GM18505 (cell line): ENCODE measurements around the gene MMP24OS.
A peak's percentile ranks its signal among the peaks of the same experiment; 100 is the strongest.

Source experiments
- ATAC-seq: cut with Tn5 transposase; IDR thresholded peaks from one replicate; pipeline ENCODE4 v1.9.1; 2021; ENCODE audit not compliant: unreplicated experiment
- POLR2A ChIP-seq: IDR thresholded peaks from 4 replicates; pipeline ENCODE4 v1.6.1; 2011; ENCODE audit warnings: borderline replicate concordance; ENCODE audit not compliant: insufficient read depth, insufficient read length; ENCODE audit errors: extremely low read depth

The MMP24OS gene

DNA sequence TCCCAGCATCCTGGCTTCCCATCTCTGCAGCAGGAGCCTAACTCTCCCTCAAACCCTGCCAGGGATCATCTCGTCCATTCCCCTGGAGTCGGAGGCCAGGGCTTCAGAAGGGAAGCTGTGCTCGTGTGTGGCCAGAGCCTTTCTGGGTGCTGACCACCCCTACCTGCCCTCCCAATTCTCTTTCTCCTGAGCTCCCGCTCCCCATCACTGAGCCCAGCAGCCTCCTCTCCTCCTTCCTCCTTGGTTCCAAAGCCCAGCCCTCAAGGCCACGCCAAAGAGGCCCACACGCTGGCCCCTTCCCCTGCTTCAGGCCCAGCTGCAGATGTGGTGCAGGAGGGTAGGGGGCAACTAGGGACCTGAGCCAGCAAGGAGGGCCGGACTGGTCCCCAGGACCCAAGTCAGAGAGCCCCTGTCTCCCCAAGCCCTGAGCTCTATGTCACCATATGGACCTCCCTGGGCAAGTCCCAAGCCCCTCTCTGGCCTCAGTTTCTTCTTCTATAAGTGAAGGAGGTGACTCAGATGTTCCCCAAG, 13.0 kb upstream of the MMP24OS start:
- no peak for TF ChIP-seq POLR2A
- no peak for ATAC-seq

DNA sequence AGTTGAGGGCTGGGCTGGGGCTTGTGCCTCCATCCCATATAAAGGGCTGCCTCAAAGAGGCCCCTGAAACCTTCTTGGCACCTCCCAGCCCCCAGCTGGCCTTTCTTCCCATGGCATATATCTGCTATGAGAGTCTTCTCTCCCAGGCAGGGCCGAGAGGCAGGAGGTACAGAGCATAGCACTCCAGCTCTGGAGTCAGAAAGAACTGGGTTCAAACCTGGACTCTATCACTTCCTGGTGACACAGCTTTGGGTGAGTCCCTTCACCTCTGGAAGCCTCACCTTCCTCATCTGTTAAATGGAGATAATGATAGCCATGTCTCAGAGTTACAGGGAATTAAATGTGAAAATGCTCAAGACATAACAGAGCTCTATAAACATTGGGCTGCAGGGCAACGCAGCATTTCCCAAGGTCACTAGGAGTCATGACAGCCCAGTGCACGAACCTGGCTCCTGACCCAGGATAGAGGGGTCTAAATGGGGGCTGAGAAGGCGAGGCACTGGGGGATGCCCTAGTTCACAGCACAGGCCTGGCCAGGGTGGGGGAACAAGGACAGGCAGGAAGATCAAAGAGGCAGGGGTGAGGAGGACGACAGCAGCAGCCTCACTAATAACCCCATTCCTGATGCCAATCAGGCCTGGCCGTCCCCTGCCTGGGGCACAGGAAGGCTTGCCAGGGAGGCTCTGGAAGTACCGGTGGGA, 12.4 kb upstream of the MMP24OS start:
- no peak for ATAC-seq
- no peak for TF ChIP-seq POLR2A

DNA sequence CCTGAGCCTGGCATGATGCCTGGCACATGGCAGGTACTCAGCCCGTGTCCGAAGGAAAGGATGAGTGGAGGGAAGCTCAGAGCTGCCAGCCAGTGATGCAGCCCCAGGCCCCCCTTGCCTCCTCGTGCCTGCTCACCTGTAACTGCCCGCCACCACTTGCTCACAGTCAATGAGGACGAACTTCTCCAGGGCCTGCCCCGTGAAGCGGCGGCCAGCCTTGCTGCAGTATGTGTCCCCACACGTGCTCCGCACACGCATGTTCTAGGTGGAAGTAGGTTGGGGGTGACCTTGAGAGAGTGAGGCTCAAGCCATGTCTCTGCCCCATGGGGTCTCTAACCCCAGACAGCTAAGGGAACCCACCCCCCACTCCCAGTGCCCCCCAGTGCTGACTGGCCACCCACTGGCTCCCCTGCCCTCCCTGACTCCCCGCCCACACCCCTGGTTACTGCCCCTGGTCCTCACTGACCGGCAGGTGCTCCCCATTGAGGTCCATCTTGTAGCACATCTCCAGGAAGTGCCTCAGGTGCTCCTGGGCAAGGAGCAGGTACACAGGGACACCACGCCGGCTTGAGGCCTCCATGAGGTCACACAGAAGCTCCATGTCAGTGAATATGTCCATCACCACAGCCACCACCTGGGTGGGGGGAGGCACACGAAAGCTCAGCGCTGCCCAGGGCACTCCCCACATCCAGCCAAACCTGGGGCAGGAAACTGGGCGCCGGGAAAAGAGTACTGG, 10.6 kb upstream of the MMP24OS start:
- ATAC-seq, result no peak
- TF ChIP-seq POLR2A, result no peak

GRCh38 chr20:35287509-35288324, 9.8 kb upstream of the MMP24OS start:
- no peak for TF ChIP-seq POLR2A
- ATAC-seq, result no peak

GRCh38 chr20:35286899-35287508, 9.1 kb upstream of the MMP24OS start:
- ATAC-seq, result no peak
- no peak for TF ChIP-seq POLR2A

DNA sequence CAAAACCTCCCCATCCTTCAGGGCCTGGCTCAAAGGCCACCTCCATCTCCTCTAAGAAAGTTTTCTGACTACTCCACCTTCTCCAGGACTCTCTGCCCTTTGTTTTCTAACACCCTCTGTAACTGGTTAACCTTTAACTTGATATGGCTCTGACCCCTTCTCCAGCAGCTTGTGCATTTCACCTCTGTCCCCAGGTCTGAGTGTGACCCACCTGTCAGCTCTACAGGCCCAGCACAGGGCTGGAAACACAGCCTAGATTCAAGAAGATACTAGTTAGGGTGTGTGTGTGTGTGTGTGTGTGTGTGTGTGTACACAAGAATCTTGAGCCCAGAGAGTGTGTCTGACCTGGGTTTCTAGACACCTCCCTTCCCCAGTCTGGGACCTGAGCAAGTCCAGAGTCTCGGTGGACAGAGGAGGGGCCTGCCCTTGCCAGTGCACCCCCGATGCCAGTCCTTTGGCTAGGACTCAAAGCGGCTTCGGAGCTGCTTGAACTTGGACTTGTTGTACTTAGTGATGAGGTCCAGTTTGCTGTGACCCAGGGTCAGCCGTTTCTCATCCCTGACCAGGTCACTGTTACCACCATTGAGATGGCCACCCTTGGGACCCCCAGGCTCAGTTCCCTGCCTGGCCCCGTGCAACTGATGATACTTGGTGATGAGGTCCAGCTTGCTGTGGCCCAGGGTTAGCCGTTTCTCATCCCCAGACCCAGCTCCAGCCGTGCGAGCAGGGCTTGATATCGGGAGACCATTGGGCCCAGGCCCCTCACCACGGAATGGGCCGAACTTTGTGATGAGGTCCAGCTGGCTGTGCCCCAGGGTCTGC, 8.4 kb upstream of the MMP24OS start:
- TF ChIP-seq POLR2A, result no peak
- no peak for ATAC-seq

DNA sequence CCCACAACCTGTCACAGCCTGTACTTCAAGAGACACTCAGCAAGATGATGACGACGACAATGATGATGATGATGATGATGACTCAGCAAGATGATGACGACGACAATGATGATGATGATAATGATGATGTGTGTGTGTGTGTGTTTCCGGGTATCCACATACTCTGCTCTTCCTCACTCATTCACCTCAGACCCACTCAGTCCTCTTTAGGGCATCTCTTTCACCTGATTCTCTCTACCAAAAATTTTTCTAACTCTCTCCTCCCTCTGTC, 7.8 kb upstream of the MMP24OS start:
- no peak for TF ChIP-seq POLR2A
- no peak for ATAC-seq

DNA sequence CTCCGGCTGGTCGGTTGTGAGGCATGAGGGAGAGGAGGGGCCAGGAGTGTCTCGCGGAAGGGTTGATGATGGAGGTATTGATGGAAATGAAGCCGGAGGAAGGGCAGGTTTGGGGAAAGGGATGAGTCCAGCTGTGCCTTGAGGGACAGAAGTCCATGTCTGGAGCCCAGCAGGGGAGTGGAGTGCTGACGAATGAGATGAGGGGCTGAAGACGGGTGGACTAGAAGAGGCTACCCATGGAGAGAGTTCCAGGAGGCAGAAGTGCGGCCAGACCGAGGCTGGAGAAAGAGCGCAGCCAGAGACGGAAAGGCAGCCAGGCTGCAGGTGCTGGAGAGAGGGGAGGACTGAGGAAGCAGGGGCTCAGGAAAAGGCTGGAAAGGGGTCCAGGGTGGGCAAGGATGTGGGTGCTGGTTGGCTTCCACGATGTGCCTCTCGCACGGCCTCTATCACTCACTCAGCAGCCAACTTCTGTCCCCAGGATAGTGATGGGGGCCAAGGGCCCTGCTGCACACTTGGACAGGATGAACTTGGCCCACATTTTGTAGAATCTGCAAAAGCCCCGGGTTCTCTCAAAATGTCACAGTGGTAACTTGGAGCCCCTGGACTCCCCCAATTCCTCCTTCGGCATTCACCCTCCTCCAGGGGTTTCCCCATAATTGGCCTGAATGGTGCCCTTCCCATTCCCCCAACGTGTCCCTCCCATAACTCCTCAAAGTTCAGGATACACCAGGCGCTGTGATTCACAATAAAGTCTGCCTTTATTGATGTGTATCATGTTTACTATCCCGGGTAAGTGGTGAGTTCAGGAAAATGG, 7.3 kb upstream of the MMP24OS start:
- no peak for ATAC-seq
- TF ChIP-seq POLR2A, result no peak

DNA sequence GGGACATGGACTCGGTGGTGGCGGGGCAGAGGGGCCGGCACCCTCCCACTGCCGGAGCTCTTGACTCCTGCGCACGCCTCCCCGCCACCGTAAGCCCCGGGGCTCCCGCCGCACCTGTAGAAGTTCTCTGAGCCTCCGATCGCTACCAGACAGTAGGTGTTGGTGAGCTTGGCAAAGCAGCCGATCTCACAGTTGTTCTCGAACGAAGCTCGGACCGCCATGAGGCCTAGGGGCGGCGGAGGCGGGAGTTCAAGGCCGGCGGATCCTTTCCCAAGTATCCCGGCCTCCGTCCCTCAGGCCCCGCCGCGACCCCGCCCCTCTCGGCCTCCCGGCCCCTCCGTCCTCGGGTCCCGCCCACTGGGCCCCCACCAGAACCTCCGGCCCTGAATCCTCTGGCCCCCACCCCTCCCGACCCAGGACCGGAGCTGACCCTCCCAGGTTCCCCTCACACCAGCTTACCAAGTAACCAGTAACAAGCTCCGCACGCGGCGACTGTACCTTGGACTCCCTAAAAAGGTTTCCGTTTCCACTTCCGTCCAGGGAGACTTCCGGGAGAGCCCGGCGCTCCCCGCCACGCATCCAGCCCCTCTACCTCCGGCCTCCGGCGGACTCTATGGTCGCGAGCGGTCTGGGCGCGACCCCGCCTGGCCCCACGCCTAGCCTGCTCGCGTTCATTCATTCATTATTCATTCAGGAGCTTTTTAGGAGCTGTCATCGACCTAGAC, 6.5 kb upstream of the MMP24OS start, which contains the start of gene EIF6:
Gene EIF6 (minus strand): TSS at position 506 of the 725 bp plus-strand sequence. CDS start 285 bp downstream, at position 221.
- TF ChIP-seq POLR2A, result peak; percentile 85
- ATAC-seq, result peak; percentile 55

DNA sequence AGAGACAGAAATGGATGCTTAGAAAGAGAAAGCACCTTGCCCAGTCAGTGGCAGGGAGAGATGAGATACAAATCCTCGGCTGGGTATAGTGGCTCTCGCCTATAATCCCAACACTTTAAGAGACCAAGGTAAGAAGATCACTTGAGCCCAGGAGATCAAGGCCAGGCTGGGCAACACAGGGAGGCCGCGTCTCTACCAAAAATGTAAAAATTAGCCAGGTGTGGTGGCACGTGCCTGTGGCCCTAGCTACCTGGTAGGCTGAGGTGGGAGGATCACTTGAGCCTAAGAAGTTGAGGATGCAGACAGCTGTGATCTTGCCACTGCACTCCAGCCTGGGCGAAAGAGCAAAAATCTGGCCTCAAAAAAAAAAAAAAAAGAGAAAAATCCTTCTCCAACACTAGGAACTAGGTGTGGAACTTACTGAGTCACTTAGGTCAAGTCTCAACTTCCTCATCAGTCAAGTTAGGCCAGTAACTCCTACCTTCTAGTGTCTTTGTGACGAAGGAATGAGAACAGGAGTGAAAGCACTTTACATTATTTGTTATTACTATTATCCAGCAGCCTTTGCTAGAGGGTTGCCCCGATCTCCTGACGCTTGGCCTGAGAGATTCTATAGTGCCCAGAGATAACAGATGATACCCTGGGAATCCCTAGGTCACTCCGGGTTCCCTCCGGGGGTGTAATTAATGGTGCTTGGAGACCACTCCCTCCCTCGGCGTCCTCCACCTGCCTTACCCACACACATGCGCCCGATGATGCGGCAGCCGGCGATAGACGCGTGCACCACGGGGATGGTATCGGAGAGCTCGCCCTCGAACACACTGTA, 5.7 kb upstream of the MMP24OS start:
- no peak for ATAC-seq
- no peak for TF ChIP-seq POLR2A
